K562 (cell line): Measurements from ENCODE around the gene KCTD13.

Source experiments
- E2F1 ChIP-seq: sonication (generic); formaldehyde crosslinking; IDR thresholded peaks from 2 replicates; pipeline ENCODE4 v1.8.1; 2023; ENCODE audit warnings: mild to moderate bottlenecking, missing genetic modification reagents, moderate library complexity
- KLF1 ChIP-seq: fragments of 450-650 bp; IDR thresholded peaks from 2 replicates; pipeline ENCODE4 v1.6.1; 2016; ENCODE audit warnings: missing genetic modification characterization, missing compliant biosample characterization
- LEF1 ChIP-seq: fragments of 450-650 bp; IDR thresholded peaks from 2 replicates; pipeline ENCODE4 v1.6.1; 2016; ENCODE audit warnings: mild to moderate bottlenecking
- TARDBP ChIP-seq: fragments of 450-650 bp; IDR thresholded peaks from 2 replicates; pipeline ENCODE4 v1.6.1; 2016
- YBX1 ChIP-seq: fragments of 450-650 bp; IDR thresholded peaks from 2 replicates; pipeline ENCODE4 v1.7.1; 2016; ENCODE audit warnings: mild to moderate bottlenecking
- ZBTB40 ChIP-seq, 2 experiments: fragments of 450-650 bp in 1 of 2; sonication (generic) in 1 of 2; formaldehyde crosslinking in 1 of 2; IDR thresholded peaks; 2 replicates each; pipeline versions ENCODE4 v1.7.1 to v1.9.0; 2016 to 2022; ENCODE audit warnings: inconsistent platforms in 1 of 2, mild to moderate bottlenecking in 1 of 2, missing genetic modification reagents in 1 of 2

GRCh38 chr16:29920288-29921033 lies 5.6 kb downstream of the KCTD13 start:
- TF ChIP-seq E2F1 = no peak
- no peak for TF ChIP-seq TARDBP
- TF ChIP-seq YBX1 = no peak
- no peak for TF ChIP-seq ZBTB40 (IDR thresholded peaks at IDR 0.05)
- no peak for TF ChIP-seq ZBTB40 (CRISPR knock-in tag; IDR thresholded peaks at IDR 0.05)
- no peak for TF ChIP-seq KLF1 (tag)
- no peak for TF ChIP-seq LEF1
